AG09309 (cell line): ENCODE data around the gene MRPL52.

Experiments used
- DNase-seq: peaks from one replicate; pipeline ENCODE4 v3.0.0-alpha.2; 2010; ENCODE audit warnings: low read depth
- H3K4me3 ChIP-seq: 2 replicates; pipeline ENCODE4 v1.5.1; 2011; ENCODE audit warnings: mild to moderate bottlenecking, low read depth, low read length, moderate library complexity; ENCODE audit not compliant: control insufficient read depth
- TF ChIP-seq, protein P1 (sequence below): IDR thresholded peaks from 2 replicates; pipeline ENCODE4 v1.5.1; 2011; ENCODE audit warnings: mild to moderate bottlenecking, low read depth, low read length, inconsistent platforms; ENCODE audit not compliant: insufficient read depth, control insufficient read depth; ENCODE audit errors: missing control alignments

The MRPL52 gene

DNA sequence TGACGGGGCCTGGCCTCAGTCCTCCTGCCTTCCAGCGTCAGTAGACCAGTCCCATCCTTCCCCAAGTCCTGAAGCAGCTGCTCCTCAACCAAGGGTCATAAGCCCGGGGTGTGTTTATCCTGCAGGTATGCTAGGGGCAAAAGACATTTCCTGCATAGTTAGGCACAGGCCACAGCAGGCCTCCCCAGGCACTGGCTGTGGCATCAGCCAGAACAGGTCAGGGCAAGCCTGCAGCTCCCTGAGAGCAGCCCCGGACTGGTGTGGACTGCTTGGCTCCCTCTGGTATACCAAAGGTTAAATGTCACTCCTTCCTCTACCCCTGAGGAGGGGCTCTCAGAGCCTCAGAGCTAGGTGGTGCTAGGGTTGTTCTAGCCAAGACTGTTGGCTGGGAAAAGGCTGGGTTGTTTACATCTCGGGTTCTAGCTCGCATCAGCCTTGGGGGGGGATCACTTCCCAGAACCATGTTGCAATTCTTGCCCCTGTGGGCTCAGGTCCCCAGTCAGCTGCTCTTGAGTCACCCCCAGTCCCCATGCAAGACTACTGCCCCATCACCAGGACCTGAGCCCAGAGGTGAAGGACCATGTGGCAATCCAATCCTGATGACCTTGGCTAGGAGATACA, 9.6 kb downstream of the MRPL52 start:
- peak overlapping the region; percentile 86 for H3K4me3 ChIP-seq
- no peak for DNase-seq

GRCh38 chr14:22841311-22841710, 11.6 kb downstream of the MRPL52 start:
- TF ChIP-seq, protein P1, sequence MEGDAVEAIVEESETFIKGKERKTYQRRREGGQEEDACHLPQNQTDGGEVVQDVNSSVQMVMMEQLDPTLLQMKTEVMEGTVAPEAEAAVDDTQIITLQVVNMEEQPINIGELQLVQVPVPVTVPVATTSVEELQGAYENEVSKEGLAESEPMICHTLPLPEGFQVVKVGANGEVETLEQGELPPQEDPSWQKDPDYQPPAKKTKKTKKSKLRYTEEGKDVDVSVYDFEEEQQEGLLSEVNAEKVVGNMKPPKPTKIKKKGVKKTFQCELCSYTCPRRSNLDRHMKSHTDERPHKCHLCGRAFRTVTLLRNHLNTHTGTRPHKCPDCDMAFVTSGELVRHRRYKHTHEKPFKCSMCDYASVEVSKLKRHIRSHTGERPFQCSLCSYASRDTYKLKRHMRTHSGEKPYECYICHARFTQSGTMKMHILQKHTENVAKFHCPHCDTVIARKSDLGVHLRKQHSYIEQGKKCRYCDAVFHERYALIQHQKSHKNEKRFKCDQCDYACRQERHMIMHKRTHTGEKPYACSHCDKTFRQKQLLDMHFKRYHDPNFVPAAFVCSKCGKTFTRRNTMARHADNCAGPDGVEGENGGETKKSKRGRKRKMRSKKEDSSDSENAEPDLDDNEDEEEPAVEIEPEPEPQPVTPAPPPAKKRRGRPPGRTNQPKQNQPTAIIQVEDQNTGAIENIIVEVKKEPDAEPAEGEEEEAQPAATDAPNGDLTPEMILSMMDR: no peak
- no peak overlapping the region for H3K4me3 ChIP-seq
- no peak for DNase-seq

More for the DNA sequence above, 9.6 kb downstream of the MRPL52 start:
- TF ChIP-seq, protein P1: no peak

DNA sequence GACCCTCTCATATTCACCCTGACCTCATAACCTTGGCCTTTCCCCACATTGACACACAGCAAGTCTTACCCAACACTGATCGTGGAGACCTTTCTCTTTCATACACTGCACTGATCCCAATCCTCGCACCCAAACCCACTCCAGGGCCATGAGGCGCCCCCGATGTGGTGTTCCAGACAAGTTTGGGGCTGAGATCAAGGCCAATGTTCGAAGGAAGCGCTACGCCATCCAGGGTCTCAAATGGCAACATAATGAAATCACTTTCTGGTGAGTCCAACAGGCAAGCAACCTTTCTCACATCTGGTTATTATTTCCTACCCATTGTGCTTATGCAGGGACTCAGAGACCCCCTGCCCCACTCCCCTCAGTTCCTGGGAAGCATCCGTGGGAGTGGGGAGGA, 12.1 kb downstream of the MRPL52 start:
- H3K4me3 ChIP-seq: no peak overlapping the region
- TF ChIP-seq, protein P1: no peak
- DNase-seq: no peak

GRCh38 chr14:22842211-22843122, 12.8 kb downstream of the MRPL52 start:
- TF ChIP-seq, protein P1: no peak
- no peak for DNase-seq
- no peak overlapping the region for H3K4me3 ChIP-seq

DNA sequence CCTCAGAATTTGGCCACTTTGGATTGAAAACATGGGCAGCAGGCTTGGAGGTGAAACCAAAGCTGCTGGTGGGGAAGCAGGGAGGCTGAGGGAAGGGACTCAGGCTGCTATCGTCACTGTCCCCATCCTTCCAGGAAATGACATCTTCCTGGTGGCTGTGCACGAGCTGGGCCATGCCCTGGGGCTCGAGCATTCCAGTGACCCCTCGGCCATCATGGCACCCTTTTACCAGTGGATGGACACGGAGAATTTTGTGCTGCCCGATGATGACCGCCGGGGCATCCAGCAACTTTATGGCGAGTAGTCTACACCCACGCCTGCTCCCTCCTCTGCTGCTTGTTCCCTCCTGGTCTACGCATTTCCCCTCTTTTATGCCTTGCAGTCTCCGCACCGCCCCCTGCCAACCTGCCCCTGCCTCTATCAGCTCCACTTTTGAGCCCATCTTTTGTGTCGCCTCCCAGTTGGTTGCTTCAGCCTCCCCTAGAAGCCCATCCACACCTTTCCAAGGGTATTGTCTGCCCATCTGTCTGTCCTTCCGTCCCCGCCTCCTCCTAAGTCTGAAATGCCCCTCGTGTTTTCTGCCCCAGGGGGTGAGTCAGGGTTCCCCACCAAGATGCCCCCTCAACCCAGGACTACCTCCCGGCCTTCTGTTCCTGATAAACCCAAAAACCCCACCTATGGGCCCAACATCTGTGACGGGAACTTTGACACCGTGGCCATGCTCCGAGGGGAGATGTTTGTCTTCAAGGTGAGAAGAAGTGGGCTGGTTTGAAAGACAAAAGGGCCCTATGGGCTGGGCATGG, 13.6 kb downstream of the MRPL52 start:
- DNase-seq: no peak
- TF ChIP-seq, protein P1: no peak
- H3K4me3 ChIP-seq: no peak overlapping the region
